ENCODE data around the gene ATP6V0D1. TPM values are rescaled to one million over a fixed set of nuclear protein-coding genes. Genes with fewer than 3 reads are reported as not detected.
A peak's percentile ranks its signal among the peaks of the same experiment; 100 is the strongest.

ATP6V0D1 gene
- total RNA-seq, 2 experiments from 2014 or later: 16.3 to 17.3 TPM

- intact Hi-C loops (cut with DNase I, micrococcal nuclease): loop anchor here in 1 of 2 experiments (5.0 kb wide), 1 partner anchor 132 kb away; no protein-coding TSS in a partner anchor
- CTCF ChIA-PET: interaction anchor here (0.6 to 2.5 kb wide), 4 partner anchors 19 to 134 kb away, joined by 3 to 10 read pairs (median 6); no protein-coding TSS in a partner anchor
Measured at GRCh38 chr16:67394155-67395104, 86.5 kb downstream of the ATP6V0D1 start.

GRCh38 chr16:67393788-67394154 is 87.2 kb downstream of the ATP6V0D1 start:
- H3K9me3 Mint-ChIP-seq (ENCODE audit: low read depth): no peaks in the 10 kb centered on the region
- DNase-seq (no peak), ATAC-seq (peak; percentile 6)
- intact Hi-C loops (cut with DNase I, micrococcal nuclease): no loop called here
- no peak overlapping the region for H3K27ac Mint-ChIP-seq
- POLR2A ChIA-PET: no interaction called here
- H3K27me3 Mint-ChIP-seq: peaks cover 27% of the 10 kb centered on the region
- CTCF ChIA-PET: interaction anchor here (0.6 to 2.5 kb wide), 5 partner anchors 12 to 133 kb away, joined by 3 to 10 read pairs (median 4); no protein-coding TSS in a partner anchor
- H3K36me3 Mint-ChIP-seq (ENCODE audit: low read depth): no peaks in the 10 kb centered on the region
- peaks cover 9% of the 10 kb centered on the region for H3K4me1 Mint-ChIP-seq
- peak overlapping the region; percentile 10 for H3K4me3 Mint-ChIP-seq

More at GRCh38 chr16:67394155-67395104, 86.5 kb downstream of the ATP6V0D1 start:
- DNase-seq: no peak
- no peaks in the 10 kb centered on the region for H3K36me3 Mint-ChIP-seq (ENCODE audit: low read depth)
- H3K27me3 Mint-ChIP-seq: peaks cover 27% of the 10 kb centered on the region
- H3K27ac Mint-ChIP-seq: no peak overlapping the region
- peak overlapping the region; percentile 18 for H3K4me3 Mint-ChIP-seq
- ATAC-seq: no peak
- no peaks in the 10 kb centered on the region for H3K9me3 Mint-ChIP-seq (ENCODE audit: low read depth)
- POLR2A ChIA-PET: no interaction called here
- H3K4me1 Mint-ChIP-seq: peaks cover 9% of the 10 kb centered on the region

- Mint-ChIP-seq H3K9me3 (ENCODE audit: low read depth) (no peaks in the 10 kb centered on the region), H3K27ac (no peak within 1 kb of the TSS), H3K4me3 (peak within 1 kb of the TSS; percentile 18), H3K4me1 (peaks cover 9% of the 10 kb centered on the region), H3K36me3 (ENCODE audit: low read depth) (no peaks in the 10 kb centered on the region), H3K27me3 (peaks cover 27% of the 10 kb centered on the region)
- CTCF ChIA-PET: interaction anchor here (0.6 to 2.5 kb wide), 7 partner anchors 11 to 133 kb away, joined by 3 to 10 read pairs (median 4); no protein-coding TSS in a partner anchor
- POLR2A ChIA-PET: no interaction called here
- intact Hi-C loops (cut with DNase I, micrococcal nuclease): no loop called here
- ATAC-seq (peak; percentile 74), DNase-seq (peak; percentile 70)
Measured at GRCh38 chr16:67393111-67393787, 87.7 kb downstream of the ATP6V0D1 start, which contains the start of gene TPPP3. TSS of gene TPPP3 (minus strand) at chr16:67393498. CDS start at chr16:67391111, 2,387 bp downstream.

GRCh38 chr16:67392301-67393059 is 88.5 kb downstream of the ATP6V0D1 start:
- H3K36me3 Mint-ChIP-seq (ENCODE audit: low read depth): no peaks in the 10 kb centered on the region
- peaks cover 9% of the 10 kb centered on the region for H3K4me1 Mint-ChIP-seq
- ATAC-seq: no peak
- CTCF ChIA-PET: interaction anchor here (0.7 to 2.5 kb wide), 6 partner anchors 11 to 132 kb away, joined by 3 to 10 read pairs (median 4); no protein-coding TSS in a partner anchor
- H3K27me3 Mint-ChIP-seq: peaks cover 27% of the 10 kb centered on the region
- intact Hi-C loops (cut with DNase I, micrococcal nuclease): no loop called here
- H3K4me3 Mint-ChIP-seq: no peak overlapping the region
- no peaks in the 10 kb centered on the region for H3K9me3 Mint-ChIP-seq (ENCODE audit: low read depth)
- POLR2A ChIA-PET: no interaction called here
- H3K27ac Mint-ChIP-seq: no peak overlapping the region
- DNase-seq: no peak

- Mint-ChIP-seq H3K27ac (no peak overlapping the region), H3K4me3 (no peak overlapping the region), H3K9me3 (ENCODE audit: low read depth) (no peaks in the 10 kb centered on the region), H3K36me3 (ENCODE audit: low read depth) (no peaks in the 10 kb centered on the region), H3K27me3 (peaks cover 24% of the 10 kb centered on the region), H3K4me1 (peaks cover 9% of the 10 kb centered on the region)
- intact Hi-C loops (cut with DNase I, micrococcal nuclease): no loop called here
- no peak for DNase-seq
- ChIA-PET CTCF (interaction anchor here (0.6 to 1.7 kb wide), 3 partner anchors 8 to 139 kb away, joined by 3 to 6 read pairs (median 3); no protein-coding TSS in a partner anchor), POLR2A (interaction anchor here (0.6 kb wide), 1 partner anchor 19 kb away, joined by 7 read pairs; no protein-coding TSS in a partner anchor)
- ATAC-seq: no peak
Measured at GRCh38 chr16:67391424-67392300, 89.3 kb downstream of the ATP6V0D1 start.

- CTCF ChIA-PET: interaction anchor here (0.6 to 1.7 kb wide), 3 partner anchors 9 to 140 kb away, joined by 3 to 6 read pairs (median 3); no protein-coding TSS in a partner anchor
- intact Hi-C loops (cut with DNase I, micrococcal nuclease): no loop called here
- peaks cover 23% of the 10 kb centered on the region for H3K27me3 Mint-ChIP-seq
- H3K27ac Mint-ChIP-seq: no peak overlapping the region
- H3K9me3 Mint-ChIP-seq (ENCODE audit: low read depth): no peaks in the 10 kb centered on the region
- H3K4me1 Mint-ChIP-seq: peaks cover 9% of the 10 kb centered on the region
- ATAC-seq: no peak
- DNase-seq: no peak
- POLR2A ChIA-PET: interaction anchor here (0.5 kb wide), 1 partner anchor 116 kb away, joined by 5 read pairs; no protein-coding TSS in a partner anchor
- no peaks in the 10 kb centered on the region for H3K36me3 Mint-ChIP-seq (ENCODE audit: low read depth)
- no peak overlapping the region for H3K4me3 Mint-ChIP-seq
Measured at GRCh38 chr16:67390816-67391423, 90.0 kb downstream of the ATP6V0D1 start.

- Mint-ChIP-seq H3K4me1 (peaks cover 14% of the 10 kb centered on the region), H3K36me3 (ENCODE audit: low read depth) (no peaks in the 10 kb centered on the region), H3K27ac (no peak overlapping the region), H3K9me3 (ENCODE audit: low read depth) (no peaks in the 10 kb centered on the region), H3K4me3 (no peak overlapping the region), H3K27me3 (peaks cover 16% of the 10 kb centered on the region)
- DNase-seq: no peak
- intact Hi-C loops (cut with DNase I, micrococcal nuclease): no loop called here
- POLR2A ChIA-PET: interaction anchor here (0.5 kb wide), 1 partner anchor 116 kb away, joined by 5 read pairs; no protein-coding TSS in a partner anchor
- ATAC-seq: no peak
- CTCF ChIA-PET: interaction anchor here (0.6 to 1.7 kb wide), 2 partner anchors 9 to 291 kb away, joined by 3 to 6 read pairs; no protein-coding TSS in a partner anchor
Measured at GRCh38 chr16:67389911-67390815, 90.8 kb downstream of the ATP6V0D1 start.

GRCh38 chr16:67388591-67388990 is 92.4 kb downstream of the ATP6V0D1 start:
- H3K4me3 Mint-ChIP-seq: no peak overlapping the region
- intact Hi-C loops (cut with DNase I, micrococcal nuclease): no loop called here
- no peaks in the 10 kb centered on the region for H3K36me3 Mint-ChIP-seq (ENCODE audit: low read depth)
- ChIA-PET POLR2A (no interaction called here), CTCF (interaction anchor here (0.6 to 0.9 kb wide), 2 partner anchors 10 to 27 kb away, joined by 3 read pairs; no protein-coding TSS in a partner anchor)
- DNase-seq (no peak), ATAC-seq (no peak)
- no peaks in the 10 kb centered on the region for H3K9me3 Mint-ChIP-seq (ENCODE audit: low read depth)
- peaks cover 10% of the 10 kb centered on the region for H3K4me1 Mint-ChIP-seq
- H3K27me3 Mint-ChIP-seq: peaks cover 9% of the 10 kb centered on the region
- H3K27ac Mint-ChIP-seq: no peak overlapping the region

GRCh38 chr16:67388191-67388590 is 92.8 kb downstream of the ATP6V0D1 start:
- intact Hi-C loops (cut with DNase I, micrococcal nuclease): no loop called here
- H3K4me3 Mint-ChIP-seq: no peak overlapping the region
- ChIA-PET POLR2A (no interaction called here), CTCF (interaction anchor here (0.6 to 0.9 kb wide), 2 partner anchors 9 to 27 kb away, joined by 3 read pairs; no protein-coding TSS in a partner anchor)
- no peaks in the 10 kb centered on the region for H3K36me3 Mint-ChIP-seq (ENCODE audit: low read depth)
- peaks cover 9% of the 10 kb centered on the region for H3K27me3 Mint-ChIP-seq
- H3K4me1 Mint-ChIP-seq: peaks cover 9% of the 10 kb centered on the region
- DNase-seq (no peak), ATAC-seq (no peak)
- H3K9me3 Mint-ChIP-seq (ENCODE audit: low read depth): no peaks in the 10 kb centered on the region
- H3K27ac Mint-ChIP-seq: no peak overlapping the region

All from activated CD4-positive, alpha-beta T cell treated with anti-CD3 and anti-CD28 coated beads for 36 hours (primary cell).